GM19193 (cell line): Measurements from ENCODE around the gene CLDN11.

Source experiments
- POLR2A ChIP-seq: IDR thresholded peaks from 4 replicates; pipeline ENCODE4 v1.6.1; 2011; ENCODE audit not compliant: insufficient read depth, insufficient read length; ENCODE audit errors: extremely low read depth

The CLDN11 gene

DNA sequence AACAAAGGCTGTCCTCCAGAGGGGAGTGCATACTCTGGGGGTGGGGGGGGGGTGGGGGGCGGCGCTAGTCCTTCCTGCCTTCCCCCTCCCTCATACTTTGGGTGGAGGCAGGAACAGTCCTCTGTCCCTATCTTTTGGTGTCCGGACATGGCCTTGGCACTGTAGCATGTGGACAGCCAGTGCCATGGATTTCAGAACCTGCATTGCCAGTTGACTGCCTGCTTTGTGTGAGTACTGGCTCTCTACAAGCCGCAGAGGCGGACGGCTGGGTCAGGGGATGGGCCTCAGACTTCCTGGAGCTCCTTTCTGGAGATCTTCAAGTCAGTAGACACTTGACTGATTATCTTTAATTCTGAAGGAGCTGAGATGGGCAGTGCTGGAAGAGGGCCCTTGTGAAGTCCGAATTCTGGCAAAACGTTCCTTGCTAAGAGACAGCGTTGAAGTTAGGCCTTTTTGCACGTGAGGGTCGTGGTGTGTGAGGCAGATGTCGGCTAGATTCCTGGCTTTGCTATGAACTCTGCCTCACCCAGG is 2.5 kb downstream of the CLDN11 start:
- no peak for TF ChIP-seq POLR2A

GRCh38 chr3:170421758-170422157 is 3.1 kb downstream of the CLDN11 start:
- TF ChIP-seq POLR2A: no peak

- no peak for TF ChIP-seq POLR2A
Observed at GRCh38 chr3:170423001-170423615, 4.4 kb downstream of the CLDN11 start.

DNA sequence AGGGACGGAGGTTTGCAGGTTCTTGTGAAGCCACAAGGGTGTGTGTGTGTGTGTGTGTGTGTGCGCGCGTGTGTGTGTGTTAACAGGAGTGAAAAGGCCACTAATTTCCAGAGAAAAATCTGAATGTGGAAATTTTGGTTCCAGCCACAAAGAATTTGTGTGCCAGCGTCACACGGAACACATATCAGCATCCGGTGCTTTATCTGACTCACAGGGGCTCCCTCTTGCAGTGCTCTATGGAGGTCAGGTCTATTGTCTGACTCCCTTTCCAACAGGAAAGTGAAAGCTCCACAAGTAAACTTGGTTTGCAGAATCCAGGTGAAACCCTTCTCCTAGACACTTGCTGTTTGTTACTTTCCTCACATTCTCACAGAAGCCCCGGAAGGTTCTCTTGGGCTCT is 6.2 kb downstream of the CLDN11 start:
- no peak for TF ChIP-seq POLR2A

DNA sequence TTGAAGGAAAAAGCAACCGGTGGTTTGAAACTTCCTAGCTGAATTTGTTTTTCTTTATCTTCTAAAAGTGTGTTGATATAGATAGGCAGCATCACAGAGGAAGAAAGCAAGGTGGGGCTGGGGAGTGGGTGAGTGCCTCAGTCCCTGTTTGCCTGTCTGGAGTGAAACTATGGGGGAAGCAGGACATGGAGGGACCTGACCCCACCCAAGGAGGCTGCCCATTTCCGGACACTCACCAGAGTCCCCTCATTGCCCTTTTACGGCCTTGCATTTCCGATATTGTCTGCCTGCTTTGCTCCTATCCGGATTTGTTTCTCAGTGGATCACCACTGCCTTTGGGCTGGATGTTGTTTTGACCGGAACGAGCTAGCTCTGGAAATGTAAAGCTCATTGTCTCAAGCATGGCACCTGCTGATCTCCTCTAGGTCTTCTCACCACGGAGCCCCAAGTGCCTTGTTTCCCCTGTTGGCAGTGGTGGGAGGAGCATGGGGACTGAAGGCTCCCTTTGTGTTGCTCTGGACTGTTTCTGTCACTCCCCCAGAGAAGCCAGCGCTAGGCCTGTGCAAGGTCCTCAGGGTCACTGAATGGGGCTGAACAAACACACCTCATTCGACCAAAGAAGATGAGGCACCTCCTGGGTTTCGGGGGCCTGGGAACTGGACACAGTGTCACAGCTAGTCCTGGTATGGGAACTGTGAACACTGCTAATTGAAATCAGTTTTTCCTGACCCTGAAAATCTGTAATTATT is 7.0 kb downstream of the CLDN11 start:
- no peak for TF ChIP-seq POLR2A

DNA sequence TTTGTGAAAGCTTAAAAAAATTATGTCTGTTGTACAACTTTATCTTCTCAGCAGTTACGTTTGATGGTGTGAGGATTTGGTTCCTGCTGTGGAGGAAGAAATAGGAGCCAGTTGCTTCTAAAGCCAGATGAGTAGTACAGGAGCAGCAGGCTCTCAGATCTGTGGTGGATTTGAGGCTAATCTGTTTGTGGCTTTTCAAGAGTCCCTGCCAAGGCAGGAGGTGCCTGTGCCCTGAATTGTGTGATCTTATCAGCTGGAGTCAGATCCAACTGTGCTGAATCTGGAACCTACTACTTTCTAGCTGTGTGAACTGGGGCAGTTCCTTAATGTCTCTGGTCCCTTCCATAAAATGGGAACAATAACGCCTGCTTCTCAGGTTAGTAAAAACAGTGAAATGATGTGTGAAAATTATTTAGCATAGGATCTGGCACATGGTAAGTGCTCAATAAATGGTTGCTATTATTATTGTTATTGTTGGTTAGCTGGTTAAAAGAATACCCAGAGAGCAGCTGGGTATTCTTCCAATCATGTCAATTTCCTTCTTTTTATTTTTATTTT is 7.7 kb downstream of the CLDN11 start:
- TF ChIP-seq POLR2A: no peak

DNA sequence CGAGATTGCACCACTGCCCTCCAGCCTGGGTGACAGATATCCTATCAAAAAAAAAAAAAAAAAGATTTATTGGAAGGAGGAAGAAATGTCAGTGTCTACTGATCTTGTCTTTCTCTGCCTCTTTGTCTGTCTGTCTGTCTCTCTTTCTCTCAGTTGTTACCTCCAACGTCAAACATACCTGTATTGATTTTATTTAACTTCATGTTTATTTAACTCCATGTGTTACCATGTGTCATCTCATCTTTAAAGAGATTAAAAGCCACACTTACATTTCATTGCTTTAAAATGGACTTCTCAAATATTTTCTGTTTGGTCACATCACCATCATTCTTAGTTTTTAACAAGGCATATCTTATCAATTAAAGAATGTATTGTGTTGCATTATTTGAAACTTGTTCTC is 9.4 kb downstream of the CLDN11 start:
- no peak for TF ChIP-seq POLR2A

GRCh38 chr3:170429050-170429449 is 10.4 kb downstream of the CLDN11 start:
- no peak for TF ChIP-seq POLR2A

- no peak for TF ChIP-seq POLR2A
Observed at GRCh38 chr3:170431054-170431453, 12.4 kb downstream of the CLDN11 start.

- no peak for TF ChIP-seq POLR2A
Observed at GRCh38 chr3:170432416-170432815, 13.7 kb downstream of the CLDN11 start.

DNA sequence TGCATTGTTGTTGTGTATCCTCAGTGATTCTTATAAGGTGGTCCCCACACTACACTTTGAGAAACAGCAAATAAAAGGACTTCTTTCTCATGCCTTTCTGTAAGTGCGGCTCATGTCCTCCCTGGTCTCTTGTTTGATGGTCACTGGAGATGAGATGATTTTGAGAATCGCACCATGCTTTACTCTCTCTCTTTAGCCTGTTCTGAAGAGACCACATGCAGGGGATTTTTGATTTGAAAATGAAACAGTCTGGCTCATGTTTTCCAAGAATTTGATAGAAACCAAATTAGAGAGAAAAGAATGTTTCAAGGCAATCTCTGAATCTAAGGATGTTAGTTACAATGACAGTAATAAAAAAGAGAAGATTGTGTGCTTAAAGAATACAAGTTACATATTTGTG is 18.0 kb downstream of the CLDN11 start:
- no peak for TF ChIP-seq POLR2A

- TF ChIP-seq POLR2A: no peak
Observed at GRCh38 chr3:170437176-170437575, 18.5 kb downstream of the CLDN11 start.

GRCh38 chr3:170437696-170438407 is 19.2 kb downstream of the CLDN11 start:
- TF ChIP-seq POLR2A: no peak

GRCh38 chr3:170438836-170439235 is 20.2 kb downstream of the CLDN11 start:
- no peak for TF ChIP-seq POLR2A

- no peak for TF ChIP-seq POLR2A
Observed at GRCh38 chr3:170440344-170440743, 21.7 kb downstream of the CLDN11 start.
